GM12873 (cell line): Measurements from ENCODE around the gene ANKRD13B.

Experiments used
- CTCF ChIP-seq: IDR thresholded peaks from 2 replicates; pipeline ENCODE4 v1.5.1; 2012; ENCODE audit warnings: low read depth, mild to moderate bottlenecking, moderate library complexity, low read length, control low read depth; ENCODE audit not compliant: insufficient read depth; ENCODE audit errors: missing control alignments

The ANKRD13B gene

GRCh38 chr17:29597361-29598172 lies 4.6 kb downstream of the ANKRD13B start:
- TF ChIP-seq CTCF = no peak

- TF ChIP-seq CTCF = no peak
Measured at GRCh38 chr17:29603109-29603674, 10.3 kb downstream of the ANKRD13B start.

DNA sequence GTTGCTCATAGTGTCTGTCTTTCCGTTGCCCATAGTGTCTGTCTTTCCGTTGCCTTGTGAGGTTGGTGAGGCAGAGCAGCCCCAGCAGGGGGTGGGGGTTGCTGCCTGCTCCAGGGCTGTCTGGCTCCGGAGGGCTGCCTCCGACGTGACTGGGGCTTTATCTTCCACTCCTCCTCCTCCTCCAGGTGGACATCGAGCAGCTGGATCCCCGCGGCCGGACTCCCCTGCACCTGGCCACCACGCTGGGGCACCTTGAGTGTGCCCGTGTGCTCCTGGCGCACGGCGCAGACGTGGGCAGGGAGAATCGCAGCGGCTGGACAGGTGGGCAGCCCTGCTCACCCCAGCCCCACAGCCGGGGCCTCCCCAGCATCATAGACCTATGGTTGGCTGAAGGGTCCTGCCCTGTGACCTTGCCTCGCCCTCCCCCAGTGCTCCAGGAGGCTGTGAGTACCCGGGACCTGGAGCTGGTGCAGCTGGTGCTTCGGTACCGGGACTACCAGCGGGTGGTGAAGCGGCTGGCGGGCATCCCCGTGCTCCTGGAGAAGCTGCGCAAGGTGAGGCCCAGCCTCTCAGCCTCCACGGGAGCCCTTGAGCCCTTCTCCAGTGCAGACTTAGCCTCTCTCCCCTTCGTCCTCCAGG lies 14.7 kb downstream of the ANKRD13B start:
- TF ChIP-seq CTCF = no peak

DNA sequence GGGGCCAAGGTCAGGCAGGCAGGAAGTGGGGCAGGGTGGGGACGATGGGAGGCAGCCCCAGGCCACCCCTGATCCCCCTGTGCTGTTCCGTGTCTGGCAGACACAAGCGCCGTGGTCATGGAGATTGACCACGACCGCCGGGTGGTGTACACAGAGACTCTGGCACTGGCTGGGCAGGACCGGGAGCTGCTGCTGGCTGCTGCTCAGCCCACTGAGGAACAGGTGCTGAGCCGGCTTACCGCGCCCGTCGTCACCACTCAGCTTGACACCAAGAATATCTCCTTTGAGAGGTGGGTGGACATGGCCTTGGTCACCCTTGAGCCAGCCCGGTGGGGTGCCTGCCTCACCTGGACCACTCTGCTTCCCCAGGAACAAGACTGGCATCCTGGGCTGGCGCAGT lies 16.1 kb downstream of the ANKRD13B start:
- no peak for TF ChIP-seq CTCF

DNA sequence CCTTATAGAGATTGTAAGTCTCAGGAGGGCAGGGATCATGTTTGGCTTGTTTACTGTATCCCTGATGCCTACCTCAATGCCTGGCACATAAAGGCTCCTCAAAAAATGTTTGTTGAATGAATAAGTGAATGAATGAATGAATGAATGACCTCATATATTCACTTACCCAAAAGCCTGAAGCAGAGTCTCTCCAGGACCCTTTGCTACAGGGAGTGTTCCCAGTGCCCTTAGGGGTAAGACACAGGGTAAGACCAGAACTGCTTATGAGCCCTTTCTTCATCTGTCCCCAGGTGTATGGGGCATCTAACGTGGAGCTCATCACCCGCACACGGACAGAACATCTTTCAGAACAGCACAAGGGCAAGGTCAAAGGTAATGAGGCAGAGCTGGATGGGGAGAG lies 17.5 kb downstream of the ANKRD13B start:
- no peak for TF ChIP-seq CTCF

DNA sequence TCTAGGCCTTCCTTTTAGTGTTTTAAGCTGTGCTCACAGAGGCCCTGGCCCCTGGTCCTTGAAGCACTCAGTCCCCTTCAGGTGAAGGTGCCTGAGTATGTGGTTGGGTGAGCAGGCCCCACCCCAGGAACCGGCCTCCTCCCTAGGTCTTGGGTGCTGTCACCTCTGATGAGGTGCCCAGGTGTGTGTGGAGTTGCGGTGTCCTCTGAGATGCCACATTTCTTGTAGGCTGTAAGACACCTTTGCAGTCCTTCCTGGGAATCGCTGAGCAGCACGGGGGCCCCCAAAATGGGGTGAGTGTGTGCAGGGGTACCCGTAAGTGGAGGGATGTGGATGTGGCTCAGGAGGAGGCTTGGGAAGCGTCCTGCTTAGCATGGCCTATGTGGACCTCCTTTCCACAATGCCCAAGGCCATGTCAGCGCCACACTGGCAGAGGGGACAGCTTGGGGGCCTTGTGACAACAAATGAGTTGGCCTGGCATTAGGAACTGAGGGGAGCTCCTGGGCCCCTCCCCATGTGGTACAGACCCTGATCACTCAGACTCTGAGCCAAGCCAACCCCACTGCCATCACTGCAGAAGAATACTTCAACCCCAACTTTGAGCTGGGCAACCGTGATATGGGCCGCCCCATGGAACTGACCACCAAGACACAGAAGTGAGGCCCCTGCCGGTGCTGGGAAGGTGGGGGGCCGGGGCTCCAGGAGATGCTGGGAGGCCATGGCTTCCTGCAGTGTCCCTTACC lies 18.6 kb downstream of the ANKRD13B start:
- TF ChIP-seq CTCF = no peak

DNA sequence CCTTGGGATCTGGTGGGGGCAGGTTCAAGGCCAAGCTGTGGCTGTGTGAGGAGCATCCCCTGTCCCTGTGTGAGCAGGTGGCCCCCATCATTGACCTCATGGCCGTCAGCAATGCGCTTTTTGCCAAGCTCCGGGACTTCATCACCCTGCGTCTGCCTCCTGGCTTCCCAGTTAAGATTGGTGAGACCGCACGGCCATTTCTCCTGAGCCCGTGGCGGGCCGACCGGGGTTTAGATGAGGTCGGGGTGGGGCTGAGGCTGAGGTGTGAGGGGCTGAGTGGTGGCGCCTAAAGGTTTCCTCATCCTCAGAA lies 19.1 kb downstream of the ANKRD13B start:
- TF ChIP-seq CTCF = no peak
